ENCODE measurements around the gene RNF133.

RNF133 gene

GRCh38 chr7:122699017-122699416 lies at the start of gene RNF133:
RNF133 (minus strand) TSS chr7:122699117; CDS start chr7:122698918, 199 bp downstream.
- no peak for DNase-seq (ENCODE audit: low read depth in 2 of 2)

- no peak for DNase-seq (ENCODE audit: low read depth in 2 of 2)
These were observed 49.3 kb upstream of the RNF133 start for GRCh38 chr7:122748195-122748594.

GRCh38 chr7:122746948-122747347 lies 48.0 kb upstream of the RNF133 start:
- DNase-seq (ENCODE audit: low read depth in 2 of 2): no peak

- DNase-seq (ENCODE audit: low read depth in 2 of 2): no peak
These were observed 44.3 kb upstream of the RNF133 start for GRCh38 chr7:122743211-122743610.

- no peak for DNase-seq (ENCODE audit: low read depth in 2 of 2)
These were observed 40.0 kb upstream of the RNF133 start for GRCh38 chr7:122738947-122739346.

GRCh38 chr7:122736183-122736582 lies 37.3 kb upstream of the RNF133 start:
- DNase-seq (ENCODE audit: low read depth in 2 of 2): no peak

- no peak for DNase-seq (ENCODE audit: low read depth in 2 of 2)
These were observed 28.8 kb upstream of the RNF133 start for GRCh38 chr7:122727759-122728158.

GRCh38 chr7:122727354-122727753 lies 28.4 kb upstream of the RNF133 start:
- DNase-seq (ENCODE audit: low read depth in 2 of 2): no peak

GRCh38 chr7:122726881-122727280 lies 28.0 kb upstream of the RNF133 start:
- DNase-seq (ENCODE audit: low read depth in 2 of 2): no peak

GRCh38 chr7:122724366-122724765 lies 25.4 kb upstream of the RNF133 start:
- no peak for DNase-seq (ENCODE audit: low read depth in 2 of 2)

- no peak for DNase-seq (ENCODE audit: low read depth in 2 of 2)
These were observed 20.2 kb upstream of the RNF133 start for GRCh38 chr7:122719010-122719578.

- DNase-seq (ENCODE audit: low read depth in 2 of 2): no peak
These were observed 18.6 kb upstream of the RNF133 start for GRCh38 chr7:122717356-122718089.

GRCh38 chr7:122715183-122715582 lies 16.3 kb upstream of the RNF133 start:
- no peak for DNase-seq (ENCODE audit: low read depth in 2 of 2)

- no peak for DNase-seq (ENCODE audit: low read depth in 2 of 2)
These were observed 12.0 kb upstream of the RNF133 start for GRCh38 chr7:122710916-122711315.

GRCh38 chr7:122709930-122710646 lies 11.2 kb upstream of the RNF133 start:
- no peak for DNase-seq (ENCODE audit: low read depth in 2 of 2)

- no peak for DNase-seq (ENCODE audit: low read depth in 2 of 2)
These were observed 7.9 kb upstream of the RNF133 start for GRCh38 chr7:122706836-122707235.

- no peak for DNase-seq (ENCODE audit: low read depth in 2 of 2)
These were observed 4.1 kb upstream of the RNF133 start, which contains the start of gene RNF148 for GRCh38 chr7:122702872-122703510. RNF148 (minus strand) TSS chr7:122702922; CDS start chr7:122702750, 172 bp downstream.

GRCh38 chr7:122695816-122696215 lies 3.1 kb downstream of the RNF133 start:
- no peak for DNase-seq (ENCODE audit: low read depth in 2 of 2)

- no peak for DNase-seq (ENCODE audit: low read depth in 2 of 2)
These were observed 4.2 kb downstream of the RNF133 start for GRCh38 chr7:122694697-122695096.

- DNase-seq (ENCODE audit: low read depth in 2 of 2): no peak
These were observed 6.1 kb downstream of the RNF133 start for GRCh38 chr7:122692769-122693309.

GRCh38 chr7:122691569-122692235 lies 7.2 kb downstream of the RNF133 start:
- no peak for DNase-seq (ENCODE audit: low read depth in 2 of 2)
